ENCODE measurements around the gene LZTFL1. TPM values are rescaled to one million over a fixed set of nuclear protein-coding genes. Genes with fewer than 3 reads are reported as not detected.
A peak's percentile ranks its signal among the peaks of the same experiment; 100 is the strongest.

Gene LZTFL1
- total RNA-seq, 1 experiment from 2014 or later: 10.6 TPM

DNA sequence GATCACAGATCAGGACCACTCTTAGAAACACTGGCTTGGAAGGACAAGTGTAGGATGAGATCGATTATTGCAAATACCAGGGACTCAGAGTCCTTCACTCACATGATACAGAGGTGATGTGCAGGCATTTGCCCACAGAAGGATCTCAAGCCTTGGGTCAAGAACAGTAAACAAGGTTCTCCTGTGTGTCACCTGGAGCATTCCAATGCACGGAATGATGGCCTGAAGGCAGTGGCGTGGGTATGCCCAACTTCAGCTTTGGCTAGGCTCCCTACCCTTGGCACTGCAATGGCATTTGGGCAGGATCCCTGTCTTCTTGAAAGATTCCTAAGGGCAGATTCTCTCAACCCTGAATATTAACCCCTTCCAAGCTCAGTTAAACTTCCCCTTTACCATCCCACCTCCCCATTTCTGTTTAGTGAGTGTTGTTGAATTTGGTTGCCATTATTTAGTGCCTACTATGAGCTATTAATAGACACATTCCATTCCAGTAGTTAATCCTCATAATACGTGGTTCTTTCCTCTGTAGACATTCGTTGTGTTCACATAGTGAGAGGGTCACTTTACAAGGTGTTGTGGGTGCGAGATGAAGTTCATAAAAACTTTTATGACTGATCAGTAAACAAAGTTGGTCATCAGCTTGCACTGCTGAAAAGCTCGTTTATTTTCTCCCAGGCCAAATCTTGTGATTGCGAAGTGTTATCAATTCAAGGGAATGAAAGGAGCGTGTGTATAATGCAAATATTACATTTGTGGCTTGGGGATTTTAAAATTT is 1.1 kb upstream of the LZTFL1 start:
- BruUV-seq (replicated peaks): no TSS peak
- Histone ChIP-seq H3K36me3 (ENCODE audit: insufficient read depth, low read length, poor library complexity, severe bottlenecking) (no peaks in the 10 kb centered on the region), H3K27me3 (replicated peaks; ENCODE audit: insufficient read depth, low read depth, low read length, poor library complexity) (peaks cover 7% of the 10 kb centered on the region), H3K9me3 (ENCODE audit: low read depth, low read length, poor library complexity, severe bottlenecking) (no peaks in the 10 kb centered on the region), H3K27ac (ENCODE audit: low read depth, low read length, poor library complexity, severe bottlenecking) (no peak overlapping the region), H3K4me3 (ENCODE audit: low read depth, low read length, poor library complexity, severe bottlenecking) (no peak overlapping the region), H3K4me1 (ENCODE audit: insufficient read depth, low read length, poor library complexity, severe bottlenecking) (no peaks in the 10 kb centered on the region)
- TF ChIP-seq, protein P1, sequence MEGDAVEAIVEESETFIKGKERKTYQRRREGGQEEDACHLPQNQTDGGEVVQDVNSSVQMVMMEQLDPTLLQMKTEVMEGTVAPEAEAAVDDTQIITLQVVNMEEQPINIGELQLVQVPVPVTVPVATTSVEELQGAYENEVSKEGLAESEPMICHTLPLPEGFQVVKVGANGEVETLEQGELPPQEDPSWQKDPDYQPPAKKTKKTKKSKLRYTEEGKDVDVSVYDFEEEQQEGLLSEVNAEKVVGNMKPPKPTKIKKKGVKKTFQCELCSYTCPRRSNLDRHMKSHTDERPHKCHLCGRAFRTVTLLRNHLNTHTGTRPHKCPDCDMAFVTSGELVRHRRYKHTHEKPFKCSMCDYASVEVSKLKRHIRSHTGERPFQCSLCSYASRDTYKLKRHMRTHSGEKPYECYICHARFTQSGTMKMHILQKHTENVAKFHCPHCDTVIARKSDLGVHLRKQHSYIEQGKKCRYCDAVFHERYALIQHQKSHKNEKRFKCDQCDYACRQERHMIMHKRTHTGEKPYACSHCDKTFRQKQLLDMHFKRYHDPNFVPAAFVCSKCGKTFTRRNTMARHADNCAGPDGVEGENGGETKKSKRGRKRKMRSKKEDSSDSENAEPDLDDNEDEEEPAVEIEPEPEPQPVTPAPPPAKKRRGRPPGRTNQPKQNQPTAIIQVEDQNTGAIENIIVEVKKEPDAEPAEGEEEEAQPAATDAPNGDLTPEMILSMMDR (conservative IDR thresholded peaks at IDR 0.05; ENCODE audit: low read depth, low read length): no peak
- no peak for TF ChIP-seq EZH2 (IDR thresholded peaks at IDR 0.05; ENCODE audit: borderline replicate concordance, low read depth, low read length, poor library complexity, severe bottlenecking)
- ChIA-PET POLR2A (ENCODE audit: low non-redundant PET) (no interaction called here), CTCF (no interaction called here)
- no peak for DNase-seq (ENCODE audit: low spot score)
- intact Hi-C loops (cut with micrococcal nuclease; ENCODE audit: unreplicated experiment): loop anchor here (5.0 kb wide), 1 partner anchor 806 kb away; no protein-coding TSS in a partner anchor

GRCh38 chr3:45841420-45841756 is 531 bp downstream of the LZTFL1 start:
- POLR2A ChIA-PET (ENCODE audit: low non-redundant PET): no interaction called here

DNA sequence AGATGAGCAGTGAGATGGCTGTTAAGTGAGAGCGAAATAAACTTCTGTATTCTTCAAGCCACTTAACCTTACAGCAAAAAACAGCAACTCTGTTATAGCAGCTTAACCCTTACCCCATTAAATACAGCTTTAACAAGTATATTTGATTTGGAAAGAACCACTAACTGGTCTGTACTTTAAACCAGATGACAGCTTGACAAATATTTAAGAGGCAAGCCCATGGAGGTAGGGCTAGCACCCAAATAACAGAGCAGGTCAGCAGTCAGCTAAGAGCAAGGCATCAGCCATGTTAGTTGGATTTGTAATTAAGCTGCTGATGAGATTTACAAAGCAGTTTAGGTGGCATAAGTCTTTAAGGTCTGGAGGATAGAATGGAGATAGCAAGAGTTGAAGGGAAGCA is 3.5 kb downstream of the LZTFL1 start:
- Histone ChIP-seq H3K27ac (ENCODE audit: low read depth, low read length, poor library complexity, severe bottlenecking) (no peak overlapping the region), H3K9me3 (ENCODE audit: low read depth, low read length, poor library complexity, severe bottlenecking) (no peaks in the 10 kb centered on the region), H3K4me3 (ENCODE audit: low read depth, low read length, poor library complexity, severe bottlenecking) (no peak overlapping the region), H3K27me3 (replicated peaks; ENCODE audit: insufficient read depth, low read depth, low read length, poor library complexity) (no peaks in the 10 kb centered on the region), H3K36me3 (ENCODE audit: insufficient read depth, low read length, poor library complexity, severe bottlenecking) (no peaks in the 10 kb centered on the region), H3K4me1 (ENCODE audit: insufficient read depth, low read length, poor library complexity, severe bottlenecking) (no peaks in the 10 kb centered on the region)
- no peak for DNase-seq (ENCODE audit: low spot score)
- POLR2A ChIA-PET (ENCODE audit: low non-redundant PET): no interaction called here
- intact Hi-C loops (cut with micrococcal nuclease; ENCODE audit: unreplicated experiment): no loop called here
- CTCF ChIA-PET: no interaction called here
- no TSS peak for BruUV-seq (replicated peaks)
- TF ChIP-seq, protein P1 (conservative IDR thresholded peaks at IDR 0.05; ENCODE audit: low read depth, low read length): no peak
- TF ChIP-seq EZH2 (IDR thresholded peaks at IDR 0.05; ENCODE audit: borderline replicate concordance, low read depth, low read length, poor library complexity, severe bottlenecking): no peak

More at GRCh38 chr3:45841420-45841756, 531 bp downstream of the LZTFL1 start:
- H3K27ac ChIP-seq (ENCODE audit: low read depth, low read length, poor library complexity, severe bottlenecking): peak overlapping the region; percentile 37
- TF ChIP-seq, protein P1 (conservative IDR thresholded peaks at IDR 0.05; ENCODE audit: low read depth, low read length): no peak
- no peaks in the 10 kb centered on the region for H3K36me3 ChIP-seq (ENCODE audit: insufficient read depth, low read length, poor library complexity, severe bottlenecking)
- H3K27me3 ChIP-seq (replicated peaks; ENCODE audit: insufficient read depth, low read depth, low read length, poor library complexity): no peaks in the 10 kb centered on the region
- no TSS peak for BruUV-seq (replicated peaks)
- CTCF ChIA-PET: interaction anchor here (0.5 kb wide), 1 partner anchor 631 kb away, joined by 9 read pairs; no protein-coding TSS in a partner anchor
- DNase-seq (ENCODE audit: low spot score): no peak
- H3K9me3 ChIP-seq (ENCODE audit: low read depth, low read length, poor library complexity, severe bottlenecking): no peaks in the 10 kb centered on the region
- intact Hi-C loops (cut with micrococcal nuclease; ENCODE audit: unreplicated experiment): loop anchor here (5.0 kb wide), 1 partner anchor 804 kb away; no protein-coding TSS in a partner anchor
- no peaks in the 10 kb centered on the region for H3K4me1 ChIP-seq (ENCODE audit: insufficient read depth, low read length, poor library complexity, severe bottlenecking)
- H3K4me3 ChIP-seq (ENCODE audit: low read depth, low read length, poor library complexity, severe bottlenecking): peak overlapping the region; percentile 68
